HG03139 (cell line): ENCODE data around the gene IGFALS.

Experiments
- ATAC-seq: cut with Tn5 transposase; IDR thresholded peaks from one replicate; pipeline ENCODE4 v1.9.1; 2021; ENCODE audit not compliant: unreplicated experiment

The IGFALS gene

GRCh38 chr16:1745900-1746692, 47.4 kb downstream of the IGFALS start:
- no peak for ATAC-seq

GRCh38 chr16:1745181-1745899, 48.2 kb downstream of the IGFALS start:
- no peak for ATAC-seq

DNA sequence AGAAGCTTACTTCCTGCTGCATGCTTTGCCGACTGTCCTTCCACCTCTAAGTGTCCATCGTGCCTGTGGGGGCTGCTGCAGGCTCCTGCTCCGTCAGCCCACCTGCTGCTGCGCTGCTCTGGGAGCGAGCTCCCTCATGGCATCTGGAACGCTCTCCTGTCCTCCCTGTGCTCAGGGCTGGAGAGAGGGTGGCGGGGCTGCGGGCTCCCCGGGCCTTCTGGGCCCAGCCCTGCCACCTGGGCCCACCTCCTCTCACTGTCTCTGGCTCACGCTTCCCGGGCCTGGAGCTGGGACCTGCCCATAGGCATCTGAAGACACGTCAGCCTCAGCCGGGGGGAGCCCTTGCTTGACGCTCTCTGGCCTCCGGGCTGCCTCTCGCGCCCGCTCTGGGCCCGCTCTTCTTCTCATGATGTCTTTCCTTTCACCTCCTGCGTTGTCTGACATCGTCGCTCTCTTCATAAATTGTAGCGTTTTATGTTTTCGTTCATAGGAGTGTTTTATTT, 49.1 kb downstream of the IGFALS start:
- ATAC-seq, result no peak

- no peak for ATAC-seq
Observed at GRCh38 chr16:1743376-1744337, 49.8 kb downstream of the IGFALS start.

GRCh38 chr16:1741553-1742165, 51.8 kb downstream of the IGFALS start:
- ATAC-seq, result no peak

DNA sequence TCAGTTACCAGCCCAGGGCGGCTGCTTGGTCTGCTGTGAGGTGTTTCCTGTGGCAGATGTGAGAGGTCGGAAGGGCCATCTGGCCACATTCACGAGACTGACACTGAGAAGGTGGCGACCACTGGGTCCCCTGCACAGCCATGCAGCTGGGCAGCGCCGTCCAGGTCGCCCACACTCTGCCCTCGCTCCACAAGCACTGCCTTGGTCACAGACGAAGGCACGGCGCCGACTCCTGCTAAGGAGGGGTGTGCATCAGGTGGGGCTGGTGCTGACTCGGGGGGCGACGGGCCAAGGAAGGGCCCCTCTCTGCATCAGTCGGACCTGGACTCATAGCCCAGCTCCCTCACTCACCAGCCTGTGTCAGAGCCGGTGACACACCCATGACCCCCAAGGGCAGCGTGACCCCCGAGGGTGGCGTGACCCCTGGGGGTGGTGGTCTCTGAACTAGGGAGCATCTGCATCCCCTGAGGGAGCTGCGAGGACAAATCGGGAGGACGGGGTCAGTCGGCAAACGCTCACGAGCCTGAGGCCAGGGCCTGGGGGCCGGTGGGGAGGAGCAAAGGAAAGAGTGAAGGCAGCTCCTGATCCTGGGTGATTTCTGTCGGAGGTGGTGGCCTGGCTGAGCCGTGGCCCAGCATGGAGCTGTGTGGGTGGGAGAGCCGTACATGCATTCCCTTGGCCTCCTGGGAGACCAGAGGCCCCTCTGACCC, 52.6 kb downstream of the IGFALS start:
- no peak for ATAC-seq
